Progenitor cell of endocrine pancreas (in vitro differentiated cells): Measurements from ENCODE around the gene HLF. TPM values are rescaled to one million over a fixed set of nuclear protein-coding genes. Genes with fewer than 3 reads are reported as not detected.

Experiments used
- DNase-seq: peaks from one replicate; pipeline ENCODE4 v3.0.0; 2021; ENCODE audit warnings: low spot score; ENCODE audit not compliant: unreplicated experiment
- H3K27ac Mint-ChIP-seq: 2 replicates; pipeline ENCODE4 v1.8.0; 2021; ENCODE audit warnings: mild to moderate bottlenecking, moderate library complexity, mixed read lengths
- H3K27me3 Mint-ChIP-seq: 2 replicates; pipeline ENCODE4 v1.8.0; 2021; ENCODE audit warnings: mixed read lengths
- H3K36me3 Mint-ChIP-seq: 2 replicates; pipeline ENCODE4 v1.8.0; 2022; ENCODE audit warnings: mixed read lengths; ENCODE audit not compliant: insufficient read depth
- H3K4me1 Mint-ChIP-seq: 2 replicates; pipeline ENCODE4 v1.8.0; 2021; ENCODE audit warnings: low read depth, mixed read lengths
- H3K4me3 Mint-ChIP-seq: 2 replicates; pipeline ENCODE4 v1.8.0; 2021; ENCODE audit warnings: low read depth, mild to moderate bottlenecking, moderate library complexity, mixed read lengths
- H3K9me3 Mint-ChIP-seq: 2 replicates; pipeline ENCODE4 v1.8.0; 2021; ENCODE audit warnings: low read depth, mixed read lengths
- CTCF ChIP-seq: fragments of 200-600 bp; sonication (generic); IDR thresholded peaks from one replicate; pipeline ENCODE4 v1.5.0; 2021; ENCODE audit warnings: antibody characterized with exemption, mild to moderate bottlenecking; ENCODE audit not compliant: unreplicated experiment
- total RNA-seq: library from RNA; stranded (reverse); gene quantifications from 2 replicates; pipeline ENCODE4 v1.2.1, GENCODE V29; 2021

Gene HLF
- total RNA-seq, 1 donor from 2014 or later, result 0.41 TPM

GRCh38 chr17:55279788-55280187, 15.0 kb downstream of the HLF start:
- no peak overlapping the region for H3K27ac Mint-ChIP-seq
- DNase-seq, result no peak
- no peak for TF ChIP-seq CTCF
- no peak overlapping the region for H3K4me3 Mint-ChIP-seq
- H3K27me3 Mint-ChIP-seq, result peaks cover 3% of the 10 kb centered on the region
- H3K9me3 Mint-ChIP-seq, result no peaks in the 10 kb centered on the region
- H3K4me1 Mint-ChIP-seq, result no peaks in the 10 kb centered on the region
- no peaks in the 10 kb centered on the region for H3K36me3 Mint-ChIP-seq

- no peaks in the 10 kb centered on the region for H3K36me3 Mint-ChIP-seq
- no peak for DNase-seq
- TF ChIP-seq CTCF, result no peak
- peaks cover 2% of the 10 kb centered on the region for H3K4me1 Mint-ChIP-seq
- no peak overlapping the region for H3K4me3 Mint-ChIP-seq
- peaks cover 3% of the 10 kb centered on the region for H3K27me3 Mint-ChIP-seq
- no peaks in the 10 kb centered on the region for H3K9me3 Mint-ChIP-seq
- H3K27ac Mint-ChIP-seq, result no peak overlapping the region
Observed at GRCh38 chr17:55280212-55280611, 15.5 kb downstream of the HLF start.

GRCh38 chr17:55281649-55282378, 17.1 kb downstream of the HLF start:
- Mint-ChIP-seq H3K27ac (no peak overlapping the region), H3K4me1 (peaks cover 4% of the 10 kb centered on the region), H3K36me3 (no peaks in the 10 kb centered on the region), H3K9me3 (no peaks in the 10 kb centered on the region), H3K4me3 (no peak overlapping the region), H3K27me3 (peaks cover 3% of the 10 kb centered on the region)
- TF ChIP-seq CTCF, result no peak
- DNase-seq, result no peak

GRCh38 chr17:55282379-55282702, 17.6 kb downstream of the HLF start:
- Mint-ChIP-seq H3K4me1 (peaks cover 4% of the 10 kb centered on the region), H3K4me3 (no peak overlapping the region), H3K27ac (no peak overlapping the region), H3K36me3 (no peaks in the 10 kb centered on the region), H3K9me3 (no peaks in the 10 kb centered on the region), H3K27me3 (peaks cover 3% of the 10 kb centered on the region)
- TF ChIP-seq CTCF, result no peak
- DNase-seq, result no peak

- no peaks in the 10 kb centered on the region for H3K36me3 Mint-ChIP-seq
- H3K27me3 Mint-ChIP-seq, result peaks cover 3% of the 10 kb centered on the region
- no peak overlapping the region for H3K4me3 Mint-ChIP-seq
- H3K4me1 Mint-ChIP-seq, result peaks cover 4% of the 10 kb centered on the region
- H3K27ac Mint-ChIP-seq, result no peak overlapping the region
- TF ChIP-seq CTCF, result no peak
- no peaks in the 10 kb centered on the region for H3K9me3 Mint-ChIP-seq
- no peak for DNase-seq
Observed at GRCh38 chr17:55282741-55283140, 18.0 kb downstream of the HLF start.
